MCF 10A (cell line): Measurements from ENCODE around the gene PODXL2. TPM values are rescaled to one million over a fixed set of nuclear protein-coding genes. Genes with fewer than 3 reads are reported as not detected.

ENCODE experiments used
- BruUV-seq: library from RNA; stranded (reverse); fragments of 400-500 nt; replicated peaks from 2 replicates; lab custom pipeline; 2021; lab: Mats Ljungman, UMichigan
- CTCF ChIA-PET: fragments of 300-600 bp; sonication (Branson Sonifier 250); formaldehyde crosslinking; extraction: SDS; loops from one replicate; lab custom pipeline; 2021; ENCODE audit warnings: antibody characterized with exemption, inconsistent platforms; lab: Yijun Ruan, JAX
- POLR2A ChIA-PET: fragments of 300-600, 350-650 bp; sonication (Branson Sonifier 250); formaldehyde crosslinking; extraction: SDS; loops from one replicate; lab custom pipeline; 2020; ENCODE audit warnings: antibody characterized with exemption, inconsistent platforms; lab: Yijun Ruan, JAX
- DNase-seq: peaks from one replicate; pipeline ENCODE4 v3.0.0-alpha.2; 2018; ENCODE audit not compliant: unreplicated experiment
- H3K27ac Mint-ChIP-seq: one replicate; pipeline ENCODE4 v1.8.0; 2022; ENCODE audit warnings: mild to moderate bottlenecking, low read depth, mixed read lengths; ENCODE audit not compliant: unreplicated experiment
- H3K27me3 Mint-ChIP-seq: one replicate; pipeline ENCODE4 v1.8.0; 2022; ENCODE audit warnings: mixed read lengths; ENCODE audit not compliant: insufficient read depth, unreplicated experiment
- H3K36me3 Mint-ChIP-seq: one replicate; pipeline ENCODE4 v1.8.0; 2022; ENCODE audit warnings: mild to moderate bottlenecking, moderate library complexity, mixed read lengths; ENCODE audit not compliant: insufficient read depth, unreplicated experiment
- H3K4me1 Mint-ChIP-seq: one replicate; pipeline ENCODE4 v1.8.0; 2022; ENCODE audit warnings: mixed read lengths; ENCODE audit not compliant: insufficient read depth, unreplicated experiment
- H3K4me3 Mint-ChIP-seq: one replicate; pipeline ENCODE4 v1.8.0; 2022; ENCODE audit warnings: mild to moderate bottlenecking, moderate library complexity, mixed read lengths; ENCODE audit not compliant: unreplicated experiment
- H3K9me3 Mint-ChIP-seq: one replicate; pipeline ENCODE4 v1.8.0; 2022; ENCODE audit warnings: mixed read lengths; ENCODE audit not compliant: unreplicated experiment
- CTCF ChIP-seq: fragments of 200-600 bp; IDR thresholded peaks from one replicate; pipeline ENCODE4 v1.8.0; 2022; ENCODE audit warnings: antibody characterized with exemption, mild to moderate bottlenecking; ENCODE audit not compliant: unreplicated experiment
- intact Hi-C: fragments of 100-400 bp; cut with micrococcal nuclease; formaldehyde crosslinking; loops from 2 replicates; pipeline ENCODE4 v1.14.1; 2022
- total RNA-seq: library from RNA; stranded (reverse); gene quantifications from 2 replicates; pipeline ENCODE4 v1.2.3, GENCODE V29; 2022

PODXL2 gene
- total RNA-seq, 1 experiment from 2014 or later: 10.1 TPM

GRCh38 chr3:127655641-127656040 lies 26.7 kb downstream of the PODXL2 start:
- intact Hi-C loops: loop anchor here (10.0 kb wide), 1 partner anchor 479 kb away; no protein-coding TSS in a partner anchor
- Mint-ChIP-seq H3K27me3 (no peaks in the 10 kb centered on the region), H3K9me3 (no peaks in the 10 kb centered on the region), H3K27ac (no peak overlapping the region), H3K4me1 (peaks cover 7% of the 10 kb centered on the region), H3K36me3 (peaks cover 6% of the 10 kb centered on the region), H3K4me3 (no peak overlapping the region)
- ChIA-PET CTCF (interaction anchor here (0.7 to 1.4 kb wide), 6 partner anchors 12 to 418 kb away, joined by 3 to 4 read pairs (median 4); no protein-coding TSS in a partner anchor), POLR2A (interaction anchor here (1.1 kb wide), 1 partner anchor 397 kb away, joined by 3 read pairs; no protein-coding TSS in a partner anchor)
- BruUV-seq: no TSS peak
- no peak for TF ChIP-seq CTCF
- peak; percentile 38 for DNase-seq

- H3K27ac Mint-ChIP-seq: no peak overlapping the region
- ChIA-PET POLR2A (no interaction called here), CTCF (interaction anchor here (0.9 to 1.0 kb wide), 2 partner anchors 9 to 37 kb away, joined by 3 read pairs; no protein-coding TSS in a partner anchor)
- H3K27me3 Mint-ChIP-seq: no peaks in the 10 kb centered on the region
- BruUV-seq: no TSS peak
- peaks cover 8% of the 10 kb centered on the region for H3K36me3 Mint-ChIP-seq
- no peaks in the 10 kb centered on the region for H3K9me3 Mint-ChIP-seq
- TF ChIP-seq CTCF: no peak
- H3K4me3 Mint-ChIP-seq: no peak overlapping the region
- H3K4me1 Mint-ChIP-seq: peaks cover 7% of the 10 kb centered on the region
- intact Hi-C loops: loop anchor here (10.0 kb wide), 1 partner anchor 478 kb away; no protein-coding TSS in a partner anchor
- no peak for DNase-seq
Observed at GRCh38 chr3:127656906-127657305, 27.9 kb downstream of the PODXL2 start.

GRCh38 chr3:127658234-127658633 lies 29.2 kb downstream of the PODXL2 start:
- H3K4me3 Mint-ChIP-seq: no peak overlapping the region
- no peak for TF ChIP-seq CTCF
- BruUV-seq: no TSS peak
- ChIA-PET CTCF (no interaction called here), POLR2A (interaction anchor here (0.7 to 1.0 kb wide), 2 partner anchors 25 to 39 kb away, joined by 3 to 4 read pairs; no protein-coding TSS in a partner anchor)
- peaks cover 7% of the 10 kb centered on the region for H3K4me1 Mint-ChIP-seq
- H3K27ac Mint-ChIP-seq: no peak overlapping the region
- intact Hi-C loops: loop anchor here (10.0 kb wide), 1 partner anchor 477 kb away; no protein-coding TSS in a partner anchor
- DNase-seq: no peak
- H3K27me3 Mint-ChIP-seq: no peaks in the 10 kb centered on the region
- no peaks in the 10 kb centered on the region for H3K9me3 Mint-ChIP-seq
- peaks cover 13% of the 10 kb centered on the region for H3K36me3 Mint-ChIP-seq

GRCh38 chr3:127660621-127661251 lies 31.8 kb downstream of the PODXL2 start:
- no peak for TF ChIP-seq CTCF
- Mint-ChIP-seq H3K27ac (no peak overlapping the region), H3K27me3 (no peaks in the 10 kb centered on the region), H3K4me1 (peaks cover 2% of the 10 kb centered on the region), H3K9me3 (no peaks in the 10 kb centered on the region), H3K4me3 (no peak overlapping the region), H3K36me3 (peaks cover 16% of the 10 kb centered on the region)
- ChIA-PET POLR2A (no interaction called here), CTCF (no interaction called here)
- no peak for DNase-seq
- BruUV-seq: no TSS peak
- intact Hi-C loops: no loop called here
